Measurements from ENCODE around the gene COG1. TPM values are rescaled to one million over a fixed set of nuclear protein-coding genes. Genes with fewer than 3 reads are reported as not detected.

Gene COG1
- polyA plus RNA-seq, 1 of the 3 experiments (the other 2 are of a cell fraction) = 52.8 TPM

- TF ChIP-seq CTCF (IDR thresholded peaks at IDR 0.05) (peak; percentile 80), RFX5 (IDR thresholded peaks at IDR 0.05; ENCODE audit: low read length) (0 out of 2 replicates have a peak, but pooled peaks have one; percentile 12), YY1 (IDR thresholded peaks at IDR 0.05; ENCODE audit: low read depth) (no peak), TEAD4 (IDR thresholded peaks at IDR 0.05; ENCODE audit: borderline replicate concordance, insufficient read depth) (no peak), IRF3 (IDR thresholded peaks at IDR 0.05; ENCODE audit: low read depth, low read length) (no peak), TCF12 (IDR thresholded peaks at IDR 0.05) (no peak), PBX3 (IDR thresholded peaks at IDR 0.05) (no peak), USF1 (IDR thresholded peaks at IDR 0.05; ENCODE audit: borderline replicate concordance, low read depth) (peak; percentile 80), TAF1 (IDR thresholded peaks at IDR 0.05; ENCODE audit: borderline replicate concordance, low read depth, low read length) (no peak), ZBTB33 (IDR thresholded peaks at IDR 0.05; ENCODE audit: borderline replicate concordance, low read depth) (no peak), RCOR1 (IDR thresholded peaks at IDR 0.05; ENCODE audit: low read length) (no peak), CHD2 (IDR thresholded peaks at IDR 0.05; ENCODE audit: low read length, partially characterized antibody) (no peak), POLR2AphosphoS5 (IDR thresholded peaks at IDR 0.05; ENCODE audit: low read depth, low read length) (no peak), GATA2 (CRISPR knock-in tag; IDR thresholded peaks at IDR 0.05) (no peak), MAX (IDR thresholded peaks at IDR 0.05; ENCODE audit: low read depth) (no peak), FOXJ3 (CRISPR knock-in tag; IDR thresholded peaks at IDR 0.05) (no peak), NRF1 (IDR thresholded peaks at IDR 0.05; ENCODE audit: low read depth, low read length) (peak; percentile 22; the same call in 1 of the 2 replicates), EZH2phosphoT487 (IDR thresholded peaks at IDR 0.05; ENCODE audit: borderline replicate concordance, low read depth) (no peak), ELF1 (IDR thresholded peaks at IDR 0.05) (no peak), NFIC (IDR thresholded peaks at IDR 0.05; ENCODE audit: borderline replicate concordance) (no peak), RAD21 (IDR thresholded peaks at IDR 0.05; ENCODE audit: low read length) (peak; percentile 99), GABPA (IDR thresholded peaks at IDR 0.05; ENCODE audit: low read depth) (no peak), MXI1 (IDR thresholded peaks at IDR 0.05; ENCODE audit: low read depth, low read length) (peak; percentile 64; the same call in 1 of the 2 replicates), FOSL2 (IDR thresholded peaks at IDR 0.05; ENCODE audit: borderline replicate concordance, low read depth) (no peak), SMC3 (IDR thresholded peaks at IDR 0.05; ENCODE audit: low read depth, low read length) (peak; percentile 99), JUND (IDR thresholded peaks at IDR 0.05) (no peak)
These were observed 3.3 kb upstream of the COG1 start (continued) for GRCh38 chr17:73189417-73190099.
